HG03354 (cell line): ENCODE results near the gene TLCD3A.
A peak's percentile ranks its signal among the peaks of the same experiment; 100 is the strongest.

Source experiments
- ATAC-seq: cut with Tn5 transposase; IDR thresholded peaks from one replicate; pipeline ENCODE4 v1.9.1; 2021; ENCODE audit warnings: mild to moderate bottlenecking; ENCODE audit not compliant: unreplicated experiment, poor library complexity, severe bottlenecking

The TLCD3A gene

DNA sequence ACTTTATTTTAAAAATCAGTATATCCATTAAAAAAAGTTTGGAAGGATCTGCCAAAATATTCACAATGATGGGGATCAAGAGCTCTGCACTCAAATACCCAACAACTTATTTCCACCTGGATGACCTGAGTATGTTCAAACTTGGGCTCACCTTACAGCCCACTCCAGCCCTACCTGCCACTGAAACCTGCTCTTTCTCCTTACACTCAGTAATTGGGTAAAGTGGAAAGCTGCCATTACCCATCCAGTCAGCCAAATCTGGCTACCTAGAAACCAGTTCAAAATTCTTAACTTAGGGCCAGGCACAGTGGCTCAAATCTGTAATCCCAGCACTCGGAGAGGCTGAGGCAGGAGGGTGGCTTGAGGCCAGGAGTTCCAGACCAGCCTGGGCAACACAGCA lies 27.4 kb upstream of the TLCD3A start:
- ATAC-seq: no peak

DNA sequence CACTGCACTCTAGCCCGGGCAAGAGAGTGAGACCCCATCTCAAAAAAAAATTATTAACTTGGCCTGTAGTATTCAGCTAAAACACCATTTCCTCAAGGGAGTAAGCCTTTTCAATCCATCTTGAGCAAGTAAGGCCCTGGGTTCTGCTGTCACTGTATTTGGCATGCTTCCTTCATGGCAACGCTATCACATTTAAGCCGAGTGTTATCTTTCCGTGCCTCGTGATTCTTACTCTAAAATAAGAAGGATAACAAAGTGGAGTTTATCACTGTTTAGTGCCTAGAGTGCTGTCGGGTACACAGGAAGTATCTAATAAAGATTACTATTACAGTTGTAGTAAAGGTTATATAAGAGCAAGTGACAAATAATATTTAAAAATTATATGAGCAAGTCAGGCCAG lies 26.5 kb upstream of the TLCD3A start:
- no peak for ATAC-seq

DNA sequence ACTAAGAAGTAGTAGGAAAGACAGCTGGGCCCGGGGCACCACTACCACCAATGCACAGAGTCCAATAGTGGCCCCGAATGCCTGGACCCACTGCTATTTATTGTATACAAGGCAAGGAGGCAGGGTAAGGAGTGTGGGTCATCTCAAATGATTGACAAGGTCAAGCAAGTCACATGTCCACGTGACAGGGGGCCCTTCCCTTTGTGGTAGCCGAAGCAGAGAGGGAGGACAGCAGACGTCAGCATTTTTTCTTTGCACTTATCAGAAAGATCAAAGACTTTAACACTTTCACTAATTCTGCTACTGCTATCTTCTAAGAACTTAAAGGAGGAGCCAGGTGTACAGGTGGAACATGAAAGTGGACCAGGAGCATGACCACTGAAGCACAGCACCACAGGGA lies 24.3 kb upstream of the TLCD3A start:
- no peak for ATAC-seq

DNA sequence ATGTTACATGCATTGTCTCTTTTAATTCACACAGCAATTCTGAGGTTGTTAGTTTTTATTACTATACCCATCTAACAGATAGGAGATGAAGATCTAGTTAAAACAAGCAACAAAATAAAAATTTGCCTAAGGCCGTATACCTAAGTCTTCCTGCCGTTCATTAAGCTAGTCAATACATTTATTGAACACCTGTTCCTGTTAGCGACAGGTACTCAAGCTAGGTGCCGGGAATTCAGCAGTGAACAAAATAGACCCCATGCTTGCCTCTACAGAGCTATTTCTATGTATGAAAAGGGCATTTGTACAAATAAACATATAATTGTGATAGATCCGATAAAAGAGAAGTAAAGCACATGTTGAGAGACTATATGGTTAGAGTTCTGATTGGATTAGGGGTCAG lies 14.3 kb upstream of the TLCD3A start:
- ATAC-seq: no peak

DNA sequence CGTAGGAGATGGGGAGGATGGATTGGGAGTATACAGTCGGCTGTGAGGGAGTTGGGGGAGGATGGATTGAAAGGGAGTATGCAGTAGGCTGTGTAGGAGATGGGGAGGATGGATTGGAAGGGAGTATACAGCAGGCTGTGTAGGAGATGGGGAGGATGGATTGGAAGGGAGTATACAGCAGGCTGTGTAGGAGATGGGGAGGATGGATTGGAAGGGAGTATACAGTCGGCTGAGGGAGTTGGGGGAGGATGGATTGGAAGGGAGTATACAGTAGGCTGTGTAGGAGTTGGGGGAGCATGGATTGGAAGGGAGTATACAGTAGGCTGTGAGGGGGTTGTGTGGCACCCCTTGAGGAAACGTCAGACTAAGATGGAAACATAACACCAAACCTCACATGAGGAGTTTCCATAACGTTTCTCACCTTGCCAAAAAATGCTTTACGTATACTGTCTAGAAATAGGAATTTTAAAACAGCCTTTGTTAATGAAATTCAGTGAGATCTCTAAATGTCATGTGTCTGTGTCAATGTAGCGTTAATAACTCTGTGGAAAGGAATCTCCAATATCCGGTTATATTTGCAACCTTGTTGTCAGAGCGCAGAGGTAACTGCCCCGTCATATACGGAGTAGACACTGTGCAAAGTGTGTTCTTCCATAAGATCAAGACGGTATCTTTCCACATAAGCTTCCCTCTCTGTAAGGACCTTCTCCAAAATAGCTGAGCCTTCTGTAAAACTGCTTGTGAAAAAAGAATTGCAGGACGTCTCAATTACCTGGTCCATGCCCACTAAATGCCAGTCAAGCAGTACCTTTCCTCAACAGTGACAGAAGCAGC lies 11.5 kb upstream of the TLCD3A start:
- no peak for ATAC-seq

DNA sequence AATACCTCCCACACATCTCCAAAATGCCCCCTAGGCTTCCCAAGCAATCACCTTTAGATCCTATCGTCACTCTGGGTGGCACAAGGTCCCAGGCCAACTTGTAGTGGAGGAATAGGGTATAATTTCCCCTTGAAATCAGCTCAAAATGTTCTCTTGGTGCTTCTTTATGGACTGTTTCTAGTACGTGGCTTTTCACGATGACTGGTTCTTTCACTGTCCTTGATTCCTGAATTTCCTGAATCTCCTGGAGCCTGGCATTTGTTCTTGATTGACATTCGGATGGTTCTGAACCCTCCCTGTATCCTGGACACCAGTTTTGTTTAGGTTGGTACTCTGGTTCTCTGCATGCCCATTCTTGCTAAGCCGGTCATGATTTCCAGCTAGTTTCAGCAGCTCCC lies 10.9 kb upstream of the TLCD3A start:
- ATAC-seq: no peak

DNA sequence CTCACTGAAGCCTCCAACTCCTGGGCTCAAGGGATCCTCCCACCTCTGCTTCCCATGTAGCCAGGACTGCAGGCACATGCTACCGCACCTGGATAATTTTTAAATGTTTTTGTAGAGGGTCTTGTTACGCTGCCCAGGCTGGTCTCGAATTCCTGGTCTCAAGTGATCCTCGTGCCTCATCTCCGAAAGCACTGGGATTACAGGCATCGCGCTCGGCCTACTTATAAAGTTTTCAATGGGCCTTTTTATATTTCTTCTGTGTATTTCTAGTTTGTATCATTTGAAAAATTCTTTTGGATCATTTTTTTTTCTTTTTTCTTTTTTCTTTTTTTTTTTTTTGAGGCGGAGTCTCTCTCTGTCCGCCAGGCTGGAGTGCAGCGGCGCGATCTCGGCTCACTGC lies 7.3 kb upstream of the TLCD3A start:
- no peak for ATAC-seq

DNA sequence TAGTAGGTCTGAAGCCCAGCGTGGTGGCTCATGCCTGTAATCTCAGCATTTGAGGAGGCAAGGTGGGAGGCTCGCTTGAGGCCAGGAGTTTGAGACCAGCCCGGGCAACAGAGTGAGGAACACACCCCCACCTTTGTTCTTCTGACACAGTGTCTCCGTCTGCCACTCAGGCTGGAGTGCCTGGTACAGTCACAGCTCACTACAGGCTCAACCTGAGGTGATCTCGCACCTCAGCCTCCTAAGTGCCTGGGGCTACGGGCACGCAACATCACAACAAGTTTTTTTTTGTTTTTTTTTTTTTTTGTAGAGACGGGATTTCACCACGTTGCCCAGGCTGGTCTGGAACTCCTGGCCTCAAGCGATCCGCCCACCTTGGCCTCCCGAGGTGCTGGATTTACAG lies 6.7 kb upstream of the TLCD3A start:
- no peak for ATAC-seq

DNA sequence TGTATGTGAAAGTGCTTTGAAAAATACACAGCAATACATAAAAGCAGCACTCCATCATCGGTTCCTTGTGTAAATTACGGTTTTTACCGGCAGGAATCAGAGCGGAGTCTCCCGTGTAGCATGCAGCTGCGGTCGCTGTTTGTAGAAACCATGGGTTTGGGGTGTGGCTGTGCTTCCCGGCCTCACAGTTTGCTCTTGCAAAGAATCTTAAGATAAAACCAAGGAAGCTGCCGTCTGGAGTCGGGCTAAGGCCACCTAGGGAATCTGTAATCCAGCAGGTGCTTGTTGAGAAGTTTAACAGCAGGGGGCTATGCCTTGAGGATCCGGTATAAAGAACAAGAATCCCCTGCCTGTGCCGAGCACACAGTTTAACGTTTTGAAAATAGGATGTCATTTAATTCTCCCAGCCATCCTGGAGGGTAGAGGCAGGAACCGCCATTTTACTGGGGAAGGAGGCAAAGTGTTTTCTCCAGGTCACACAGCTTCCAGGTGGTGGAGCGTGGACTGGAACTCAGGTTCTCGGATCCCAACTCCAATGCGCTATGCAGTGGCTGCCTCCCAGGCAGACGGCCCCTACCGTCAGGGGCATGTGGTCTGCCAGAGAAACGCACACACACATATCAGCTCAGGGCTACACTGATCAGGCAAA lies 6.0 kb upstream of the TLCD3A start:
- no peak for ATAC-seq

DNA sequence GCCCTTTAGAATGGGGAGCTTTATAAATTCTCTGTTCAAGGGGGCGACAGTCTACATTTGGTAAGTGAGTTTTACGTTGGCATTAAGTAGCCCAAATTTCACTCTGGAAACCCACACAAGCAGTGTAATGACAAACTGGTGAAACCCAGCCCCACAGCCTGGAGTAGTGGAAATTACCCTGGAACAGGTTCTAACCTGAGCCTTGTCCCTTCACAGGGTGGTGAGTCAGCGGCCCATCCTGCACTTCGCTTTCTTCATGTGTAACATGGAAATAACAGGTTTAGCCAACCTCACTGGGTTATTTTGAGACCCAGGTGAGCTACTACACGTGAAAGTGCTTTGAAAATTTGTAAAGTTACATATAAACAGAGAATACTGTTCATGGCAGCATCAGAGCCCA lies 3.5 kb upstream of the TLCD3A start:
- ATAC-seq: no peak

DNA sequence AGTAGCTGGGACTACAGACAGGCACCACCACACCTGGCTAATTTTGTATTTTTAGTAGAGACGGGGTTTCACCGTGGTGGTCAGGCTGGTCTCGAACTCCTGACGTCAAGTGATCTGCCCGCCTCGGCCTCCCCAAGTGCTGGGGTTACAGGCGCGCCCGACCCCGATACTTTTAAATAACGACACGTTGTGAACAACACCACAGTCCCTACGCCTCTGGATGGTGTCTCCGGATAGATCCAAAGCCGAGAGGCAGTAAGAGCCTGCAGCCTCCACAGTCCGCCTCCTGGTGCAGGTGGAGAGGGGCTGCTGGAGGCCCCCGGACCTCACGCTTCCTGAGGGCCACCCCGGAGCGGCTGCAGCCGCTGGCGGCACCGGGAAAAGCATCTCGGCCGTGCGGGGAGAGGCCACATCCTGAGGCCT lies 741 bp upstream of the TLCD3A start:
- peak; percentile 11 for ATAC-seq

DNA sequence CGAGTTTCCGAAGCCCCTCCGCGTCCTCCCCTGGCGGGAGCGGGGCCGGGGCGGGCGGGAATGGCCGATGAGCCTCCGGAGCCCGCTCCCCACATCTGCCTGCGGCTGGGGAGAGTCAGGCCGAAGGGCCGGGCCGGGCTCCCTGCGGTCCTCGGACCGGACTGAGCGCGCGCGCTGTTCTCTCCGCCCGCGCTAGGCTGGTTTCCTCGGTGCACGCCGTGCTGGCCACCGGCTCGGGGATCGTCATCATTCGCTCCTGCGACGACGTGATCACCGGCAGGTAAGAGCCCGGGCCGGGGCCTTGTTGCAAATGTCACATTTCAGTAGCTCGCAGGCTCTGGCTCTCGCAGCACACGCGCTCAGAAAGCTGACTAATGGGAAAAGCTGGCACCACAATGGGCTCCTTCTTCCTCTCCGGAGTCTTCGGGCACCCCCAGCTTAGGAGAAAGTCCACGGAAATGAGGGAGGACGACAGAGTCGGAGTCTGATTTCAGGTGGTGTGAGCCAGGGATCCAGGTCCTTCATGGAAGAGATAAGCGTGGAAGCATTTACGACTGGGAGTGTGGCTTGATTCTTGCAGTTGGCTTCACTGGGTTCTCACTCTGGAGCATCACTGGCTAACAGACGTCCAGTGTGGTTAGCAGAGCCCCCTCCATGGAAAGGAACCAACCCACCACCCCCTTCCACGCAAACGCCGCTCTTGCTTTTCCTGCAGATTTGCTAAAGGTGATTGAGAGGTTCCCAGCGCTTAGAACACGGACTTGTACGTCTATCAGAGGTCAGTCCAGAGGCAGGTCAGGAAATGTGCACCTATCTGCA lies 715 bp downstream of the TLCD3A start:
- ATAC-seq: peak; percentile 42

DNA sequence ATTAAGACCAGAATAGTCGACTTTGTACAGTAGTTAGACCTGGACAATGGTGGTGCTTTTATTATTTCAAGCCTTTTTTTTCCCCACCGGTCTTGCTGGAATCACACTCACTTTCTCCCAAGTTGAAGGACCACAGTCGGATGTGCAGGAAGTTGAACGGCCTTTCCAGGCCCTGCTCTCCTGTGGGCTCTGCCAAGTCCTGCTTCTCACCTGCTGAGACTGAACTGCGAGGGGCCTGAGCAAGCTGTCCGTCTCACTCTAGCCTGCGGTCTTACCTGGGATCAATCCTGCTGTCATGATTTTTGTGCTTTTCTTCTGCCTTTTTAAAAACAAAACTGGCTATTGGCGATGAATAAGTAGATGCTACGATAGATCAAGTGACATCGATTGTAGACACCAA lies 1.3 kb downstream of the TLCD3A start:
- no peak for ATAC-seq

DNA sequence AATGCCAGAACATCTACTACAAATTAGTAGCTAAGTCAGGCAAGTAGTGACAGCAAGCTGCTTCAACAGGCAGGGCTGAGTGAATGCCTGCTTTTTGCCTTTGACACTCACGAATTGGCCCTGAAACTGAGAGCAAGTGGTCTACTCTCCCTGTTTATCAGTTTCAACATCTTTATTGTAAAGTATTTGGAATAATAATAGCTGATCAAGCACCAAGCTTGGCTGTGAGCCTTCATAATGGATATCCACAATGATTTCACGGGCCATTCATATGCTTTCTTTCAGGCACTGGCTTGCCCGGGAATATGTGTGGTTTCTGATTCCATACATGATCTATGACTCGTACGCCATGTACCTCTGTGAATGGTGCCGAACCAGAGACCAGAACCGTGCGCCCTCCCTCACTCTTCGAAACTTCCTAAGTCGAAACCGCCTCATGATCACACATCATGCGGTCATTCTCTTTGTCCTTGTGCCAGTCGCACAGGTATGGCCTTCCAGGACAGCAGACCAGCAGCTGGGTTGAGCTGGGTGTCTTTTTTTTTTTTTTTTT lies 5.2 kb downstream of the TLCD3A start:
- no peak for ATAC-seq

DNA sequence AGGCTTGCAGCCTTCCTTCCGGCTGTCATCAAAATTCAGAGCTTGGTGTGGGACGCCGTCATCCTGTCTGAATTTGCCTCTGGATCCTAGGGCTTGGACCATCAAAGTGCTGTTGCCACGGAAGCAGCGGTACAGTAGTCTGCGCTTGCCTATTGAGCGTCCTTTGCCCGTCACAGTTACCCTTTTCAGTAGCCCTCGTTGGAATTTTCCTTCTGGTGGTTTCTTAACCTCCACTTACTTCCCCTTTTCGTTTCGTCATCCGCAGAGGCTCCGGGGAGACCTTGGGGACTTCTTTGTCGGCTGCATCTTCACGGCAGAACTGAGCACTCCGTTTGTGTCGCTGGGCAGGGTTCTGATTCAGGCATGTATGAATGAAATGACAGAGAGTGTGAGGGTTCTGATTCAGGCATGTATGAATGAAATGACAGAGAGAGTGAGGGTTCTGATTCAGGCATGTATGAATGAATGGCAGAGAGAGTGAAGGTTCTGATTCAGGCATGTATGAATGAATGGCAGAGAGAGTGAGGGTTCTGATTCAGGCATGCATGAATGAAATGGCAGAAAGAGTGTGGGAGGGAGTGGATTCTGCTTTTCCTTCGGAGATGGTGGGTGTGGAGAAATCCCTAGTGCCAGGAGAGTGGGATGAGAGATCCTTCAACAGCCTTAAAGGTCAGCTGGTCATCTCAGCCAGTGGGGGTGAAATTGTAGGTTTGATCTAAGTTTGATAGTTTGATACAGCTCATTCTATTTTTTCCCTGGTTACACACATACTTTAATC lies 8.0 kb downstream of the TLCD3A start:
- peak; percentile 81 for ATAC-seq

DNA sequence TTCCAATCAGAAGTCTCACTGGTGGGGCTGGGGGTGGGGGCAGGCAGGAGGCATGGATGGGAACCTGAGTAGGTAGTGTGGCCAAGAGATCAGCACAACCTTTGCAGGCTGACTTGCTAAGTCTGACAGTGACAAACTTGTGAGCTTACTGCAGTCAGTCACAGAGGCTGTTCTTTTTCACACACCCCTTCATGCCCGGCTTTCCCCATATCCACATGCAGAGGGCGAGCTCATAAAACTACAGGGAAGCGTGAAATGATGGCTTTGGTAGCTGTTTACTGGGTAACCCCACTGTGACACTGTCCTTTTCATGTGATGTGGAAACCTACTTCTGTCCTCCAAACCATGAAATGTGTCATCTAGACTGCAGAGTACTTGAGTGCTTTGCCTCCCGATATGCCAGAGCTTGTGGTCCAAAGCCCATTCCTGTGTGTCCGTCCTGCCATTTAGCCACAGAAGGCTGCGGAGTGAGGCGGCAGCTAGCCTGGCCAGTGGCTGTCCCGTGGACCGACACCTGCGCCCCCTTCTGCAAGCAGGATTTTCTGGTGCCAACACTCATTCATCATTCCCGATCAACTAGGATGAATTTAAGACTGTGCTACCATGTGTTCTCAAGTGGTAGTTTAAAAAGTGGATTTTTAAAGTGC lies 9.9 kb downstream of the TLCD3A start:
- no peak for ATAC-seq

DNA sequence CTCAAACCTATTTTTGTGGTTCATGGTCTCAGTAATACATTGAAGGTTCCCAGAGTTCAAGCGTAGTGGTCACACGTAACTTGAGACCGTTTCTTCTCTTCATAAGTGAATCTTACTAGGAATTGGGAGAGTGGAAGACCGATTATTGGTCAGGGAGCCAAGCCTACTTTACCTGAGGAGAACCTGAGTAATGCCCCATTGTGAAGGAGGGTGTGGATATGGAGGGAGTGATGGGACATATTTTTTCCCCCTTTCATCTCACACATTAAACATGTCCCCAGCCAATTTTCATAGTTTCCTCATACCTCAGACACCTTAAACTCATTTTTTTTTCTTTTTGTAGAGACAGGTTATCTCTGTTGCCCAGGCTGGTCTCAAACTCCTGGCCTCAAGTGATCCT lies 10.7 kb downstream of the TLCD3A start:
- no peak for ATAC-seq

DNA sequence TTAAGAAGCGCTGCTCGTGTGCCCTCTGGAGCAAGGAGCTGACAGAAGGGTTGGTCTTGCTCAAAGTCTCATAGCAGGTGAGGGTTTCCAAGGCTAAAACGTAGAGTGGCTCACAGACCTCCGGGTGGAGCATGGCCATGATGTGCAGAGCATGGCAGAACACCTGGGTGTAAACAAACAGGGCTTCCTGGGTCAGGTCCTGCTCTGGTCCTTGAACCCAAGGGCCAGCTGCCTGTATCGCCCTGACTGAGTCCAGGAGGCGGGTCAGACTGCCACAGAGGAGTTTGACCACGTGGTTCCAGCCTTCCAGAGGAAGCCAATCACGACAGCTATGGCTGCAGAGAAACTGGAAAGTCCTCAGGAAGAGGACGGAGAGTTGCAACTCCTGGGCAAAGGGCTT lies 12.5 kb downstream of the TLCD3A start:
- no peak for ATAC-seq

DNA sequence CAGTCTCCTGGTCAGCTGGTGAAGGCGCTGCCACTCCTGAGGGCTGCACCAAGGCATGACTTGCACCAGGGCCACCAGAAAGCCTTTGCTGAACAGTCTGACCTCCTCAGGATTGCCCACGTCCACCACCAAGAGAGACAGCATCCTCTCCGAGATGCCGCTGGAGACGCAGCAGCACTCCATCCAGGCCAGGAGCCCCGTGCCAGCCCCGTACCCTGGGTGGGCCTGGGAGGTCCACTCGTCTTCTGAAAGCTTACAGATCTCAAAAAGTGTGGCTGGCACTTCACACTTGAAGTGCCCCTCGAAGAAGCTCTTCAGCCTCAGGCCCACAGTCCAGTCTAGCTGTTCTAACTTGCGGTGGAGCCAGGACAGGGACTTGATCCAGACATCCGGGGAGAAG lies 13.0 kb downstream of the TLCD3A start:
- no peak for ATAC-seq
